Transverse colon (tissue), 4 donors: ENCODE measurements around the gene NPTXR.

Experiments used
- EP300 ChIP-seq: sonication (generic); formaldehyde crosslinking; IDR thresholded peaks from one replicate; pipeline ENCODE4 v1.6.1; 2017; ENCODE audit warnings: antibody characterized with exemption, low read depth
- POLR2A ChIP-seq: fragments of 450-650 bp; IDR thresholded peaks from one replicate; pipeline ENCODE4 v1.6.1; 2016; ENCODE audit warnings: antibody characterized with exemption, mild to moderate bottlenecking, moderate library complexity
- POLR2AphosphoS5 ChIP-seq, 3 donors: sonication (generic); formaldehyde crosslinking; IDR thresholded peaks; one replicate each; pipeline ENCODE4 v1.6.1; 2016; ENCODE audit warnings: antibody characterized with exemption in 3 of 3
- TF ChIP-seq, protein P1 (sequence below), 5 experiments: fragments of 200-600 bp in 3 of 5; fragments of 450-650 bp in 2 of 5; sonication (generic) in 3 of 5; IDR thresholded peaks; 1 replicate in 2 of 5; 2 replicates in 3 of 5; pipeline ENCODE4 v1.5.1; 2016 to 2017; ENCODE audit warnings: antibody characterized with exemption in 5 of 5, inconsistent platforms in 3 of 5, mild to moderate bottlenecking in 2 of 5, moderate library complexity in 1 of 5

GRCh38 chr22:38881464-38881871 is 37.6 kb upstream of the NPTXR start:
- TF ChIP-seq, protein P1, sequence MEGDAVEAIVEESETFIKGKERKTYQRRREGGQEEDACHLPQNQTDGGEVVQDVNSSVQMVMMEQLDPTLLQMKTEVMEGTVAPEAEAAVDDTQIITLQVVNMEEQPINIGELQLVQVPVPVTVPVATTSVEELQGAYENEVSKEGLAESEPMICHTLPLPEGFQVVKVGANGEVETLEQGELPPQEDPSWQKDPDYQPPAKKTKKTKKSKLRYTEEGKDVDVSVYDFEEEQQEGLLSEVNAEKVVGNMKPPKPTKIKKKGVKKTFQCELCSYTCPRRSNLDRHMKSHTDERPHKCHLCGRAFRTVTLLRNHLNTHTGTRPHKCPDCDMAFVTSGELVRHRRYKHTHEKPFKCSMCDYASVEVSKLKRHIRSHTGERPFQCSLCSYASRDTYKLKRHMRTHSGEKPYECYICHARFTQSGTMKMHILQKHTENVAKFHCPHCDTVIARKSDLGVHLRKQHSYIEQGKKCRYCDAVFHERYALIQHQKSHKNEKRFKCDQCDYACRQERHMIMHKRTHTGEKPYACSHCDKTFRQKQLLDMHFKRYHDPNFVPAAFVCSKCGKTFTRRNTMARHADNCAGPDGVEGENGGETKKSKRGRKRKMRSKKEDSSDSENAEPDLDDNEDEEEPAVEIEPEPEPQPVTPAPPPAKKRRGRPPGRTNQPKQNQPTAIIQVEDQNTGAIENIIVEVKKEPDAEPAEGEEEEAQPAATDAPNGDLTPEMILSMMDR (IDR thresholded peaks at IDR 0.05): no peak
- TF ChIP-seq POLR2A (no peak), POLR2AphosphoS5 (IDR thresholded peaks at IDR 0.05) (peak; percentile 35 to 73 (median 61)), EP300 (no peak)
